ENCODE results near the gene SRGAP2C. TPM values are rescaled to one million over a fixed set of nuclear protein-coding genes. Genes with fewer than 3 reads are reported as not detected.
A peak's percentile ranks its signal among the peaks of the same experiment; 100 is the strongest.
"Not testable (repeated sequence)": the region's sequence is repeated elsewhere in the genome, so short reads cannot be mapped to it uniquely, and the experiment has no call there.

Gene SRGAP2C
- total and polyA plus RNA-seq, 2 donors (not counting 3 experiments of a cell fraction or from before 2014, with no cell fraction given) = 5.6 to 56.4 TPM

GRCh38 chr1:121279548-121279898 lies 94.7 kb downstream of the SRGAP2C start:
- H3K4me1 ChIP-seq (ENCODE audit: control insufficient read depth, extremely low read depth, insufficient read depth, low read length); H3K4me3 ChIP-seq (replicated peaks in 1 of 3; ENCODE audit: insufficient read depth in 1 of 3, low read depth in 1 of 3, low read length in 3 of 3); H3K27ac ChIP-seq (ENCODE audit: insufficient read depth, low read depth, low read length); H3K79me2 ChIP-seq (ENCODE audit: control insufficient read depth, insufficient read depth, low read length); BruUV-seq (replicated peaks); dilution Hi-C loops (cut with MboI; ENCODE audit: extremely low pct_ligation_motif_present, low sequenced_read_pairs); H2AFZ ChIP-seq (ENCODE audit: low read depth, low read length); FAIRE-seq; DNase-seq (ENCODE audit: low read depth, low spot score); H3K9me3 ChIP-seq (replicated peaks; ENCODE audit: control insufficient read depth, insufficient read depth, low read length); intact Hi-C loops (cut with micrococcal nuclease); POLR2A ChIA-PET; H3K4me2 ChIP-seq (ENCODE audit: insufficient read depth, low read length); H3K36me3 ChIP-seq (ENCODE audit: control insufficient read depth in 2 of 2, extremely low read depth in 1 of 2, insufficient read depth in 2 of 2, low read length in 2 of 2); H3K9ac ChIP-seq (replicated peaks; ENCODE audit: extremely low read depth, insufficient read depth, low read length); CTCF ChIA-PET; H4K20me1 ChIP-seq (replicated peaks; ENCODE audit: control insufficient read depth, extremely low read depth, insufficient read depth, low read length); H3K9me1 ChIP-seq (replicated peaks; ENCODE audit: control insufficient read depth, extremely low read depth, insufficient read depth, low read length); H3K27me3 ChIP-seq (ENCODE audit: control insufficient read depth in 2 of 2, insufficient read depth in 2 of 2, low read length in 2 of 2): not testable (repeated sequence)

DNA sequence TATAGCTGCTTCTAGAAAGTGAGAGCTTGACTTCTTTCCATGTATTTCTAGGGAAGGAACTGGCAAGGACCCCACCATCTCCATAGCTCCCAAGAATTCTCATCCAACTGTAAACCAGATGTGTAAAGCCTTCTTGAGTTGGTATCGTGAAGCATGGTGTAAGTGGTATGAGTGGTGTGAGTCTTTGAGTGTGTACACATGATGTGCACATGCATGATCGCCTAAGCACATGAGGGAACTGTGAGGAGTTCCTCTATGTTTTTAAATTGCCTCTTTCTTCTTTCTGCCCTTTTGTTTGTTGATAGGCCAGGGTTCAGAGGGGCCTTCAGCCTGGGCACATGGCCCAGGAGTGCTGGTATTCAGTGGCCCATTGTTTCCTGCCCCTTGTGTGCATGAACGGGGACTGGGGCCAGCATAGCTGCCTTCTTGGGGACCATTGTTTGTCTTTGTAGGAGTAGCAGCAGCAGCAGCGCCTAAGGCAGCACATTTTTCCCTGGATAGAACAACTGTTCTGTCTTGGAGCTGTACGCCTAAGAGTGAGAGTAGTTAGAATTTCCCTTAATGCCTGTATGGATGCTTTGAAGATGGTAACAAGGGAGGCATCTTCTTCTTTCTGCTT lies 96.0 kb downstream of the SRGAP2C start:
- H3K9ac ChIP-seq (replicated peaks; ENCODE audit: extremely low read depth, insufficient read depth, low read length); H3K36me3 ChIP-seq (ENCODE audit: control insufficient read depth in 2 of 2, extremely low read depth in 1 of 2, insufficient read depth in 2 of 2, low read length in 2 of 2); H2AFZ ChIP-seq (ENCODE audit: low read depth, low read length); H3K4me3 ChIP-seq (replicated peaks in 1 of 3; ENCODE audit: insufficient read depth in 1 of 3, low read depth in 1 of 3, low read length in 3 of 3); DNase-seq (ENCODE audit: low read depth, low spot score); H3K79me2 ChIP-seq (ENCODE audit: control insufficient read depth, insufficient read depth, low read length); H3K9me3 ChIP-seq (replicated peaks; ENCODE audit: control insufficient read depth, insufficient read depth, low read length); CTCF ChIA-PET; FAIRE-seq; H3K27ac ChIP-seq (ENCODE audit: insufficient read depth, low read depth, low read length); H4K20me1 ChIP-seq (replicated peaks; ENCODE audit: control insufficient read depth, extremely low read depth, insufficient read depth, low read length); H3K4me1 ChIP-seq (ENCODE audit: control insufficient read depth, extremely low read depth, insufficient read depth, low read length); H3K9me1 ChIP-seq (replicated peaks; ENCODE audit: control insufficient read depth, extremely low read depth, insufficient read depth, low read length); intact Hi-C loops (cut with micrococcal nuclease); BruUV-seq (replicated peaks); H3K27me3 ChIP-seq (ENCODE audit: control insufficient read depth in 2 of 2, insufficient read depth in 2 of 2, low read length in 2 of 2); H3K4me2 ChIP-seq (ENCODE audit: insufficient read depth, low read length); dilution Hi-C loops (cut with MboI; ENCODE audit: extremely low pct_ligation_motif_present, low sequenced_read_pairs); POLR2A ChIA-PET: not testable (repeated sequence)

- DNase-seq (ENCODE audit: low read depth, low spot score); H3K4me2 ChIP-seq (ENCODE audit: insufficient read depth, low read length); H2AFZ ChIP-seq (ENCODE audit: low read depth, low read length); BruUV-seq (replicated peaks); CTCF ChIA-PET; H3K9me3 ChIP-seq (replicated peaks; ENCODE audit: control insufficient read depth, insufficient read depth, low read length); H3K4me3 ChIP-seq (replicated peaks in 1 of 3; ENCODE audit: insufficient read depth in 1 of 3, low read depth in 1 of 3, low read length in 3 of 3); intact Hi-C loops (cut with micrococcal nuclease); H3K36me3 ChIP-seq (ENCODE audit: control insufficient read depth in 2 of 2, extremely low read depth in 1 of 2, insufficient read depth in 2 of 2, low read length in 2 of 2); H3K9me1 ChIP-seq (replicated peaks; ENCODE audit: control insufficient read depth, extremely low read depth, insufficient read depth, low read length); dilution Hi-C loops (cut with MboI; ENCODE audit: extremely low pct_ligation_motif_present, low sequenced_read_pairs); H4K20me1 ChIP-seq (replicated peaks; ENCODE audit: control insufficient read depth, extremely low read depth, insufficient read depth, low read length); H3K79me2 ChIP-seq (ENCODE audit: control insufficient read depth, insufficient read depth, low read length); H3K4me1 ChIP-seq (ENCODE audit: control insufficient read depth, extremely low read depth, insufficient read depth, low read length); H3K27me3 ChIP-seq (ENCODE audit: control insufficient read depth in 2 of 2, insufficient read depth in 2 of 2, low read length in 2 of 2); POLR2A ChIA-PET; H3K27ac ChIP-seq (ENCODE audit: insufficient read depth, low read depth, low read length); H3K9ac ChIP-seq (replicated peaks; ENCODE audit: extremely low read depth, insufficient read depth, low read length); FAIRE-seq: not testable (repeated sequence)
These were observed 96.7 kb downstream of the SRGAP2C start for GRCh38 chr1:121281480-121281879.

DNA sequence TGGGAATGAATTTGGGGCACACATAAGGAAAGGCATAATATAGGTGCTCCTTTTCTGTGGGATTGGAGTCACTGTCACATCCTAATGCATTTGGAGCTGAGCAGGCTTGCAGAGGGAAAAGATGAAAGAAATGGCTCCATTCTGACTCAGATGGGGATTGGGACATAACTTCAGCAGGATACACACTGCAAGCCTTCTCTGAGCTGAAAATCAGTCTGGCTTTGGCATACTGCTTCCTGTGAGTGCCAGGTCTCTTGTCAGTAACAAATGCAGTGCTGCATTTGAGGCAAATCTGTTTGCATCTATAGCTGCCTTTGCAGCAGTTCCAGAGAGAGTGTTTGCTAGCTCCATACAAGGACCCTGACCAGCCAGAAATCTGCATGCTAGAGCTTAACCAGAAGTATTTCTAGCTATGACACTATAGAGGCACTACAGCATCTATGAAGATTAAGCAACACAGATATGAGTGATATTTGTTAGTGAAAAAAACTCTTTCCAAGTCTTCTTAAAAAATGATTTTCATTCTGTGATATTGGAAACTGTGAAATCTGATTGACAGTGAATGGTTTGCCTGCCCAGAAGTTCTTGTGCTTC lies 98.9 kb downstream of the SRGAP2C start:
- H3K36me3 ChIP-seq (ENCODE audit: control insufficient read depth in 2 of 2, extremely low read depth in 1 of 2, insufficient read depth in 2 of 2, low read length in 2 of 2); FAIRE-seq; CTCF ChIA-PET; H3K9me1 ChIP-seq (replicated peaks; ENCODE audit: control insufficient read depth, extremely low read depth, insufficient read depth, low read length); H3K4me1 ChIP-seq (ENCODE audit: control insufficient read depth, extremely low read depth, insufficient read depth, low read length); POLR2A ChIA-PET; dilution Hi-C loops (cut with MboI; ENCODE audit: extremely low pct_ligation_motif_present, low sequenced_read_pairs); BruUV-seq (replicated peaks); H4K20me1 ChIP-seq (replicated peaks; ENCODE audit: control insufficient read depth, extremely low read depth, insufficient read depth, low read length); H2AFZ ChIP-seq (ENCODE audit: low read depth, low read length); H3K4me3 ChIP-seq (replicated peaks in 1 of 3; ENCODE audit: insufficient read depth in 1 of 3, low read depth in 1 of 3, low read length in 3 of 3); H3K9me3 ChIP-seq (replicated peaks; ENCODE audit: control insufficient read depth, insufficient read depth, low read length); intact Hi-C loops (cut with micrococcal nuclease); H3K27me3 ChIP-seq (ENCODE audit: control insufficient read depth in 2 of 2, insufficient read depth in 2 of 2, low read length in 2 of 2); H3K9ac ChIP-seq (replicated peaks; ENCODE audit: extremely low read depth, insufficient read depth, low read length); H3K27ac ChIP-seq (ENCODE audit: insufficient read depth, low read depth, low read length); H3K4me2 ChIP-seq (ENCODE audit: insufficient read depth, low read length); H3K79me2 ChIP-seq (ENCODE audit: control insufficient read depth, insufficient read depth, low read length): not testable (repeated sequence)
- DNase-seq (ENCODE audit: low read depth, low spot score) = peak; percentile 1
